Aorta (tissue), 5 donors: ENCODE data around the gene KIF1B. TPM values are rescaled to one million over a fixed set of nuclear protein-coding genes. Genes with fewer than 3 reads are reported as not detected.

Experiments used
- ATAC-seq: fragments of 200-7000 bp; cut with Tn5 transposase; one replicate; pipeline ENCODE4 v1.9.1; 2022; ENCODE audit warnings: moderate library complexity; ENCODE audit not compliant: low FRiP score
- DNase-seq, 2 donors: peaks; one replicate each; pipeline ENCODE4 v3.0.0-alpha.2; 2020
- H3K27ac ChIP-seq, 2 donors: one replicate each; pipeline ENCODE4 v1.5.1; 2013; ENCODE audit warnings: low read length in 2 of 2, mild to moderate bottlenecking in 2 of 2, moderate library complexity in 2 of 2, control low read depth in 1 of 2, inconsistent platforms in 1 of 2, low read depth in 1 of 2
- H3K27me3 ChIP-seq, 2 donors: one replicate each; pipeline ENCODE4 v1.6.1; 2013; ENCODE audit warnings: control low read depth in 1 of 2, low read length in 1 of 2, mild to moderate bottlenecking in 1 of 2, moderate library complexity in 1 of 2; ENCODE audit not compliant: insufficient read depth in 2 of 2, control insufficient read depth in 1 of 2
- H3K36me3 ChIP-seq, 2 donors: one replicate each; pipeline ENCODE4 v1.6.1; 2013; ENCODE audit warnings: control low read depth in 1 of 2, low read length in 1 of 2, mild to moderate bottlenecking in 1 of 2; ENCODE audit not compliant: insufficient read depth in 2 of 2, control insufficient read depth in 1 of 2
- H3K4me1 ChIP-seq, 2 donors: one replicate each; pipeline ENCODE4 v1.6.1; 2013; ENCODE audit warnings: low read length in 2 of 2, control low read depth in 1 of 2, mild to moderate bottlenecking in 1 of 2, moderate library complexity in 1 of 2; ENCODE audit not compliant: insufficient read depth in 2 of 2, control insufficient read depth in 1 of 2
- H3K4me3 ChIP-seq, 2 donors: one replicate each; pipeline ENCODE4 v1.5.1; 2013; ENCODE audit warnings: low read length in 2 of 2, control low read depth in 1 of 2, mild to moderate bottlenecking in 1 of 2
- H3K9me3 ChIP-seq: one replicate; pipeline ENCODE4 v1.6.1; 2013; ENCODE audit warnings: mild to moderate bottlenecking, low read length; ENCODE audit not compliant: control insufficient read depth
- WGBS, 2 donors: extraction: QIAGEN DNeasy Blood & Tissue Kit; methylation state at CpG; one replicate each; pipeline ENCODE4 v1.1.7; 2013; 5-methylcytosine and 5-hydroxymethylcytosine counted together
- intact Hi-C, 2 donors: fragments of 100-400 bp; cut with DNase I; formaldehyde crosslinking; loops; one replicate each; pipeline versions ENCODE4 v1.14.2 to v1.15.0; 2022
- polyA plus RNA-seq, 2 donors: library from polyadenylated mRNA; stranded (reverse); fragments of 200-250 nt; gene quantifications; one replicate each; pipeline ENCODE4 v1.2.3, GENCODE V29; 2013
- total RNA-seq, 2 donors: library from RNA; stranded (reverse); fragmentation: NEBNext Ultra II Directional; extraction: Animal tissue kit (Norgen Biotek cat#: 25700); gene quantifications; one replicate each; pipeline ENCODE4 v1.2.1, GENCODE V29; 2021
- donor health status: healthy with polysubstance abuse.
- donor health status: Bipolar disorder and iron deficiency.
- donor health status: DM: no; HTN: no; CAD: no.
- donor health status: DM: no; HTN: no; CAD: no.
- donor health status: DM: yes; HTN: yes; CAD: no.

KIF1B gene
- total and polyA plus RNA-seq, 4 donors: 7.4 to 67.6 (median 35.1) TPM

DNA sequence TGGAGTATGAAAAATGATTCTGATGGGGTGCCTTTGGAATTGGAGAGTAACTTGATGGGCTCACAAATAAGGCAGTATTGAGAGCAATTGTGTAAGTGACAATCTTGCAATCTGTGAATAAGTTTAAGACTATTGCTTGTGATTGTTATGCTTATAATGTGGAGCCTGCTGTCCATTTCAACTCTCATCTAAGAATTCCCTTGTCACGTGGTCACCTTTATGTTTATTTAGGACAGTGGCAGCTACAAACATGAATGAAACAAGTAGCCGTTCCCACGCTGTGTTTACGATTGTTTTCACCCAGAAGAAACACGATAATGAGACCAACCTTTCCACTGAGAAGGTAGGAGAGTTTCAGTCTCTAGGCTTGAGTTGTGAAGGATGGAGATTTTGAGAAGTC is 57.6 kb downstream of the KIF1B start:
- WGBS, 2 donors: 65 to 70% methylated on average over 5 of the region's 5 CpGs
- no peak for ATAC-seq
- DNase-seq: no peak
- intact Hi-C loops: no loop called here
- peaks cover 0 to 2% of the 10 kb centered on the region in 2 donors for H3K36me3 ChIP-seq
- H3K27ac ChIP-seq: no peak overlapping the region
- no peaks in the 10 kb centered on the region for H3K9me3 ChIP-seq
- H3K4me3 ChIP-seq: no peak overlapping the region
- no peaks in the 10 kb centered on the region for H3K27me3 ChIP-seq
- H3K4me1 ChIP-seq: peaks cover 0 to 3% of the 10 kb centered on the region in 2 donors

DNA sequence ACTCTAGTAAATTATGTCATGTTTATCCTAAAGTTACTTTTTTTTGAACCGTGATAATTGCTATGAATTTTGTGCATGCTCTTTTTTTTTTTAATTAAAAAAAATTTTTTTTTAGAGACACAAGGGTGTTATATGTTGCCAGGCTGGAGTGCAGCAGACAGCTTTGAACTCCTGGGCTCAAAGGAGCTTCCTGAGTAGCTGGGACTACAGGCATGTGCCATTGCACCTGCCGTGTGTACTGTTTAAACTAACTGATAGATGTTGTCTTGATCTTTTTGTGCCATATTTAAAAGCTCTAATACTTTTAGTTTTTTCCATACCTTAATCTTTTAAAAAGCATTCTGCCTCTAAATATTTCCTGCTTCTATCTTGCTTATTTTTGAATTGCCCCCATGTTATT is 60.7 kb downstream of the KIF1B start:
- H3K27ac ChIP-seq: no peak overlapping the region
- WGBS, 2 donors: 85 to 86% methylated on average over 2 of the region's 2 CpGs
- no peak for ATAC-seq
- no peak for DNase-seq
- no peaks in the 10 kb centered on the region for H3K9me3 ChIP-seq
- intact Hi-C loops: no loop called here
- H3K36me3 ChIP-seq: no peaks in the 10 kb centered on the region
- H3K4me3 ChIP-seq: no peak overlapping the region
- H3K27me3 ChIP-seq: no peaks in the 10 kb centered on the region
- peaks cover 0 to 3% of the 10 kb centered on the region in 2 donors for H3K4me1 ChIP-seq

DNA sequence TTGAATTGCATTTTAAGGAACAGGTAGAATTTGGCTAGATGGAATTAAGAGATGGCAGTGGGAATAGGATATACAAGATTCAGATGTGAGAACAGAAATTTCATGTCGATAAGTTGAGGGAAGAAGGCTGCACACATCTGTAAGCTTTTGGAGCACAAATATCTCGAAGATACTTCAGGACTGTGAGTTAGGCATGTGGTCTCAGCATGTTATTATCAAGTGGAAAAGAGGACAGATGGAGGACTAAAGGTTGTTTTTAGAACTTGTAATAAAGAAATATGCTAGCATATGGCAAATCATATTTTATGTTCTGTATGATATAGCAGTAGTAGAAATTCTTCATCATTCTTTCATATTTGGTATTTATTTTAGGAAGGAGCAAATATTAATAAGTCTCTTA is 61.5 kb downstream of the KIF1B start:
- no peak for DNase-seq

DNA sequence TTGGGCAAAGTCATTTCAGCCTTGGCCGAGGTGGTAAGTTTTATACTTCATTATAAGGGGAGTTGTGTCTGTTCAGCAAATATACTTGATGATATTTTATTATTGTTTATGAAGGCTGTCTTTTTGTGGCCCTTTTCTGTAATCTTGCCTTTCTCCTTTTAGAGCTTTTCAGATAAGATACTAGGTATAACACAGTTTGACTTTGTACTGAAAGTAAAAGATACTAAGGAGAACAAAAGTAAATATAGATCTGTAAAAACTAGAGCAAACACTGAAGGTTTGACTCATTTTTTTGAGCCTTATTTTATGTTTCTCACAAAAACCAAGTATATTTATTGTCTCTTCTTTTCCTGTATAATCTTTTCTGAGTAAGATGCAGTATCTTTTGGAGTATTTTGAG is 61.9 kb downstream of the KIF1B start:
- no peak for ATAC-seq
- no peaks in the 10 kb centered on the region for H3K36me3 ChIP-seq
- DNase-seq: no peak
- intact Hi-C loops: no loop called here
- H3K27ac ChIP-seq: no peak overlapping the region
- 74 to 78% methylated on average over 1 of the region's 1 CpG for WGBS, 2 donors
- H3K27me3 ChIP-seq: no peaks in the 10 kb centered on the region
- H3K9me3 ChIP-seq: no peaks in the 10 kb centered on the region
- H3K4me3 ChIP-seq: no peak overlapping the region
- peaks cover 0 to 3% of the 10 kb centered on the region in 2 donors for H3K4me1 ChIP-seq

More for the DNA sequence above, 61.5 kb downstream of the KIF1B start:
- ATAC-seq: no peak
- no peak overlapping the region for H3K4me3 ChIP-seq
- H3K4me1 ChIP-seq: peaks cover 0 to 3% of the 10 kb centered on the region in 2 donors
- no peaks in the 10 kb centered on the region for H3K9me3 ChIP-seq
- no peaks in the 10 kb centered on the region for H3K36me3 ChIP-seq
- H3K27ac ChIP-seq: no peak overlapping the region
- H3K27me3 ChIP-seq: no peaks in the 10 kb centered on the region
- intact Hi-C loops: no loop called here
- 89 to 91% methylated on average over 2 of the region's 2 CpGs for WGBS, 2 donors

DNA sequence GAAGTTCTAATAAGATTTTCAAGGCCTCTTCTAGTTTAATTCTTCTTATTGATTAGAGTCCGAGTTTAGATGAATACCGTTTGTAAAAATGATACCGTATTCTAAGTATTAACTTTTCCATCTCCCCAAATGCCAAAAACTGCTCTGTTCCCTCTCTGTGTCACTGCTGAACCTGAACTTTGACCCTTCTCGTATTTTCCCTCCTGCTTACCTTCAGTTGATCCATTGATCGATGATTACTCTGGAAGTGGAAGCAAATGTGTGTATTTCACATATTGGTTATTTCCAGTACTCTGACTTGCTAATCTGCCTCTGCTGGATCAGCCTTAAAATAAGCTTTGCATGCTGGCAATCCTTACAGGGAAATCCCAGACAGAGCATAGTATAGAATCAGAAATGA is 68.5 kb downstream of the KIF1B start:
- no peaks in the 10 kb centered on the region for H3K27me3 ChIP-seq
- intact Hi-C loops: no loop called here
- no peaks in the 10 kb centered on the region for H3K36me3 ChIP-seq
- H3K4me1 ChIP-seq: peaks cover 0 to 3% of the 10 kb centered on the region in 2 donors
- H3K27ac ChIP-seq: no peak overlapping the region
- no peaks in the 10 kb centered on the region for H3K9me3 ChIP-seq
- no peak overlapping the region for H3K4me3 ChIP-seq
- no peak for ATAC-seq
- DNase-seq: no peak
- WGBS, 2 donors: 88% methylated on average over 5 of the region's 5 CpGs

DNA sequence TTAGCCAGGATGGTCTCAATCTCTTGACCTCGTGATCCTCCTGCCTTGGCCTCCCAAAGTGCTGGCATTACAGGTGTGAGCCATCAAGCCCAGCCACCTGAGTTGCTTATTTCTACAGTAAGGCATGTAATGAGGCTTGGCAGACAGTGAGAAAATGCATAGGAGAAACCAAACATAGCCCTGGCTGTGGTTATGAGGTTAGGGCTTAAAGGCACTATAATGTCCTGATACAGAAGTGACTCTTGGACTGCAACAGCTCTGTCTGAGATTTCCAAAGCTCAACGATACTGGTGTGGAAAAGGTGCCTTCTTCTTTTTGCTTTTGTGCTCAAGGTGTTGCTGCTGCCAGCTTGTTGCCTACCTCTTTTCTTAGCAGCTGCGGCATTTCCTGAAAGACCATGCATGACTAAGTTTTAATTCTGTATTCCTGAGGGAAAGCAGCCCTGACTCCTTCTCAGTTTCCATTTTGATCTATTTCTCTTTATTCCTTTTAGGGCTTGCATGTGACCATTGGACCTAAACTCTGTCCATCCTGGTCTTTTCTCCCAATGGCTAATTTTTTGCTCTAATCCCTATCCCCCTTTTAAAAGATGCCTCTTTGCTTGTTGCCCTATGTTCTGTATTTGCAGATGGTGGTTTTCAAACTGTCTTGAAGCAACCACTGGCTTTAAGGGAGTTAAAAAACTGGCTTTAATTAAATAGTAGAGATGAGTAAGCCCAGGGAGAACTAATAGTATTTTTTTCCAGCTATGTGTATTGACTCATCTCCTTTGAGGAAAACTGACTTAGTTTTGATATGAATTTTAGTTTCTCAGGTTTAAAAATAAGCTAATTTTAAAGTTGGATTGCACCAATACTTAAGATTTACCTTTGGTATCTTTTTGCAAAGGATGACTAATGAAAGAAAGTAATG is 70.3 kb downstream of the KIF1B start:
- WGBS, 2 donors: 76 to 79% methylated on average over 3 of the region's 3 CpGs
- no peaks in the 10 kb centered on the region for H3K36me3 ChIP-seq
- H3K27ac ChIP-seq: peak overlapping the region in 1 of 2 donors; percentile 12
- H3K4me3 ChIP-seq: no peak overlapping the region
- intact Hi-C loops: loop anchor here in 1 of 2 donors (10.0 kb wide), 2 partner anchors 66 to 336 kb away; partner anchors contain the start of genes KIF1B, LZIC and NMNAT1
- H3K27me3 ChIP-seq: no peaks in the 10 kb centered on the region
- DNase-seq (no peak), ATAC-seq (no peak)
- H3K4me1 ChIP-seq: peaks cover 2 to 3% of the 10 kb centered on the region in 2 donors
- no peaks in the 10 kb centered on the region for H3K9me3 ChIP-seq

DNA sequence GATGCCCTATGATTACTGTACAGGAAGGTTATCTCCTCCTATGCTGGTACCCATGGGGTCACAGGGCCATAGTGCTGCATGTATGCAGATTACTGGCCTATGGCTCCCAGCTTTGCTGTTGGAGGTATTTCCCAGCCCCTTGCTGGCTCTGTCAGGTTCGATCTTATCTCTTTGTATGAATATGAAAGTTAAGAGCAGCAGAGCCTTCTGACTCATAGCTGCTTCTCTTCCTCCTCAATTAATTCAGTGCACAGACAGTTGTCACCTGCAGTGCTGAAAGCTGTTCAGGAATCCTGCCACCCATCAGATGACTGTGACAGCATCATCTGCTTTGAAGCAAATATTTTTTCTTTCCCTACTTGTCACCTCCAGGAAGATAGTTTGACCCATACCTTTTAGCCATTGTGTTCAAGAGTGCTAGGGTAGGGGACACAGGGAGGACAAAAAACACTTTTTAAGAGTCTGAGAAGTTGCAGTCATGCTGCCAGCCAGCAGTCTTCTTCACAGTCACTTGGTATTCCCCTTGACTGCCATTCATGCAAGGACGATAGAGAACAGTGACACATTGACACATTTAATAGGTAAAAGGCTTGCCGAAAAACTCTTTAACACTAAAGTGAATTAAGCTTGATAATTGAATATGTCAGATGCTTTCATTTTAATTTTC is 73.1 kb downstream of the KIF1B start:
- no peak overlapping the region for H3K27ac ChIP-seq
- no peaks in the 10 kb centered on the region for H3K27me3 ChIP-seq
- H3K36me3 ChIP-seq: no peaks in the 10 kb centered on the region
- no peak for DNase-seq
- no peak for ATAC-seq
- WGBS, 2 donors: 85 to 93% methylated on average over 3 of the region's 3 CpGs
- intact Hi-C loops: loop anchor here in 1 of 2 donors (10.0 kb wide), 2 partner anchors 69 to 339 kb away; partner anchors contain the start of genes KIF1B, LZIC and NMNAT1
- no peaks in the 10 kb centered on the region for H3K9me3 ChIP-seq
- peaks cover 8% of the 10 kb centered on the region in 2 donors for H3K4me1 ChIP-seq
- H3K4me3 ChIP-seq: no peak overlapping the region

DNA sequence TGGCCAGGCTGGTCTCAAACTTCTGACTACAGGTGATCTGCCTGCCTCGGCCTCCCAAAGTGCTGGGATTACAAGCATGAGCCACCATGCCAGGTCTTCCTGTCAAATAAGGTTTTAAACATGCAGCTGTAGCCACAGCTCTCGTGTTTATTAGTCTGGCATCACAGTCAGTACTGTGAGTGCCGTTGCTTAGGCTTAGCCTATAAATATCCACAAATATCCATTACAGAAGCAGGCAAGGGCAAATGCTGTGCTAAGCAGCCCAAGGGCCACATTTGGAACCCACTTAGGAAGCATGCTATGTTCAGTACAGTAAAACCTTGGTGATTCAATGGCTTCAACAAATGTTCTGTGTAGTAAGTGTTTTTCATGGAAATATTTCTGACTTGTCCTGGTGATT is 75.9 kb downstream of the KIF1B start:
- H3K27ac ChIP-seq: peak overlapping the region; percentile 78 to 82
- peaks cover 5 to 13% of the 10 kb centered on the region in 2 donors for H3K4me1 ChIP-seq
- no peaks in the 10 kb centered on the region for H3K27me3 ChIP-seq
- DNase-seq: no peak
- H3K36me3 ChIP-seq: no peaks in the 10 kb centered on the region
- intact Hi-C loops: loop anchor here (2.0 to 10.0 kb wide), 3 partner anchors 71 to 341 kb away; partner anchors contain the start of genes KIF1B (in 2 of the 2), LZIC (in 1 of the 2) and NMNAT1 (in 1 of the 2)
- 0 to 9% methylated on average over 3 of the region's 3 CpGs for WGBS, 2 donors
- H3K9me3 ChIP-seq: no peaks in the 10 kb centered on the region
- no peak overlapping the region for H3K4me3 ChIP-seq
- ATAC-seq: peak; percentile 93
